Neuronal stem cell (in vitro differentiated cells): Measurements from ENCODE around the gene MATR3.

Source experiments
- DNase-seq: peaks from one replicate; pipeline ENCODE4 v3.0.0-alpha.2; 2013; ENCODE audit warnings: low spot score
- H2AFZ ChIP-seq: one replicate; pipeline ENCODE4 v1.6.1; 2013; ENCODE audit warnings: mild to moderate bottlenecking, low read length, inconsistent platforms
- H2AK5ac ChIP-seq: 2 replicates; pipeline ENCODE4 v1.6.1; 2013; ENCODE audit warnings: low read depth, mild to moderate bottlenecking, inconsistent platforms, low read length, moderate library complexity, mixed read lengths
- H2BK120ac ChIP-seq: 2 replicates; pipeline ENCODE4 v1.6.1; 2013; ENCODE audit warnings: low read depth, mild to moderate bottlenecking, inconsistent platforms, low read length, moderate library complexity, mixed read lengths
- H2BK12ac ChIP-seq: one replicate; pipeline ENCODE4 v1.6.1; 2013; ENCODE audit warnings: low read length, inconsistent platforms
- H2BK15ac ChIP-seq: 2 replicates; pipeline ENCODE4 v1.6.1; 2013; ENCODE audit warnings: mild to moderate bottlenecking, low read length, inconsistent platforms, mixed read lengths
- H2BK5ac ChIP-seq: one replicate; pipeline ENCODE4 v1.6.1; 2013; ENCODE audit warnings: inconsistent platforms, mild to moderate bottlenecking, low read length, moderate library complexity
- H3K14ac ChIP-seq: one replicate; pipeline ENCODE4 v1.6.1; 2013; ENCODE audit warnings: low read length, inconsistent platforms
- H3K18ac ChIP-seq: 2 replicates; pipeline ENCODE4 v1.6.1; 2013; ENCODE audit warnings: low read length, inconsistent platforms
- H3K23ac ChIP-seq: 2 replicates; pipeline ENCODE4 v1.6.1; 2013; ENCODE audit warnings: low read depth, mild to moderate bottlenecking, mixed read lengths, low read length, inconsistent platforms; ENCODE audit not compliant: poor library complexity
- H3K27ac ChIP-seq: replicated peaks from 3 replicates; pipeline ENCODE4 v1.5.1; 2013; ENCODE audit warnings: low read length, inconsistent platforms
- H3K27me3 ChIP-seq, 3 experiments: 2 replicates each; pipeline ENCODE4 v1.6.1; 2013; ENCODE audit warnings: low read length in 3 of 3, mild to moderate bottlenecking in 2 of 3, inconsistent platforms in 1 of 3, low read depth in 1 of 3, mixed read lengths in 1 of 3, moderate library complexity in 1 of 3; ENCODE audit not compliant: control insufficient read depth in 3 of 3, insufficient read depth in 3 of 3
- H3K36me3 ChIP-seq, 2 donors: replicated peaks in 1 of 2; 2 replicates each; pipeline ENCODE4 v1.6.1; 2013; ENCODE audit warnings: low read length in 2 of 2; ENCODE audit not compliant: control insufficient read depth in 2 of 2, insufficient read depth in 2 of 2
- H3K4ac ChIP-seq: 2 replicates; pipeline ENCODE4 v1.6.1; 2013; ENCODE audit warnings: inconsistent platforms, mild to moderate bottlenecking, low read length, moderate library complexity
- H3K4me1 ChIP-seq, 2 donors: 1 replicate in 1 of 2; 2 replicates in 1 of 2; pipeline ENCODE4 v1.6.1; 2013; ENCODE audit warnings: low read length in 2 of 2, low read depth in 1 of 2; ENCODE audit not compliant: control insufficient read depth in 2 of 2, insufficient read depth in 1 of 2
- H3K4me2 ChIP-seq: one replicate; pipeline ENCODE4 v1.6.1; 2013; ENCODE audit warnings: mild to moderate bottlenecking, low read length, inconsistent platforms; ENCODE audit not compliant: insufficient read depth, poor library complexity, severe bottlenecking
- H3K4me3 ChIP-seq, 2 donors: 2 replicates each; pipeline ENCODE4 v1.5.1; 2013; ENCODE audit warnings: low read length in 2 of 2, mild to moderate bottlenecking in 2 of 2, inconsistent platforms in 1 of 2, moderate library complexity in 1 of 2
- H3K79me1 ChIP-seq: one replicate; pipeline ENCODE4 v1.6.1; 2013; ENCODE audit warnings: low read depth, mild to moderate bottlenecking, inconsistent platforms, low read length, moderate library complexity
- H3K9ac ChIP-seq: one replicate; pipeline ENCODE4 v1.6.1; 2013; ENCODE audit warnings: mild to moderate bottlenecking, low read depth, low read length, inconsistent platforms; ENCODE audit not compliant: poor library complexity
- H3K9me3 ChIP-seq, 2 donors: replicated peaks in 1 of 2; 2 replicates each; pipeline versions ENCODE3 to v1.6.1; 2013; ENCODE audit warnings: low read length in 2 of 2, mild to moderate bottlenecking in 2 of 2, inconsistent platforms in 1 of 2, low read depth in 1 of 2, mixed read lengths in 1 of 2, moderate library complexity in 1 of 2; ENCODE audit not compliant: control insufficient read depth in 2 of 2, insufficient read depth in 1 of 2
- H4K8ac ChIP-seq: one replicate; pipeline ENCODE4 v1.6.1; 2013; ENCODE audit warnings: low read depth, mild to moderate bottlenecking, inconsistent platforms, low read length, moderate library complexity
- H4K91ac ChIP-seq: one replicate; pipeline ENCODE4 v1.6.1; 2013; ENCODE audit warnings: low read length, low read depth, mild to moderate bottlenecking, inconsistent platforms; ENCODE audit not compliant: poor library complexity
- WGBS, 2 donors: extraction: QIAGEN DNeasy Blood & Tissue Kit; methylation state at CpG; one replicate each; pipeline ENCODE4 v1.1.7; 2013; ENCODE audit warnings: missing lambda C conversion rate in 2 of 2, mixed read lengths in 1 of 2; ENCODE audit not compliant: insufficient read length in 2 of 2, insufficient replicate concordance in 1 of 2; ENCODE audit errors: extremely low coverage in 2 of 2; 5-methylcytosine and 5-hydroxymethylcytosine counted together

Gene MATR3

GRCh38 chr5:139256820-139257219, 36.7 kb upstream of the MATR3 start:
- H3K79me1 ChIP-seq, result no peaks in the 10 kb centered on the region
- H3K18ac ChIP-seq, result no peak overlapping the region
- H2AK5ac ChIP-seq, result no peak overlapping the region
- H2BK5ac ChIP-seq, result no peak overlapping the region
- H3K27me3 ChIP-seq, result peaks cover 0 to 4% (median 0%) of the 10 kb centered on the region in 3 experiments
- no peak overlapping the region for H3K23ac ChIP-seq
- no peaks in the 10 kb centered on the region for H3K36me3 ChIP-seq
- no peak overlapping the region for H3K9ac ChIP-seq
- no peak for DNase-seq
- no peak overlapping the region for H2AFZ ChIP-seq
- H3K14ac ChIP-seq, result no peak overlapping the region
- no peak overlapping the region for H3K4ac ChIP-seq
- no peak overlapping the region for H2BK120ac ChIP-seq
- H3K27ac ChIP-seq, result no peak overlapping the region
- no CpG with 5 or more reads among the region's 5 CpGs for WGBS, 2 donors
- H2BK15ac ChIP-seq, result no peak overlapping the region
- H3K4me1 ChIP-seq, result no peaks in the 10 kb centered on the region
- H3K4me2 ChIP-seq, result no peak overlapping the region
- H4K91ac ChIP-seq, result no peak overlapping the region
- H2BK12ac ChIP-seq, result no peak overlapping the region
- H3K4me3 ChIP-seq, result no peak overlapping the region
- H4K8ac ChIP-seq, result no peak overlapping the region
- no peaks in the 10 kb centered on the region for H3K9me3 ChIP-seq

DNA sequence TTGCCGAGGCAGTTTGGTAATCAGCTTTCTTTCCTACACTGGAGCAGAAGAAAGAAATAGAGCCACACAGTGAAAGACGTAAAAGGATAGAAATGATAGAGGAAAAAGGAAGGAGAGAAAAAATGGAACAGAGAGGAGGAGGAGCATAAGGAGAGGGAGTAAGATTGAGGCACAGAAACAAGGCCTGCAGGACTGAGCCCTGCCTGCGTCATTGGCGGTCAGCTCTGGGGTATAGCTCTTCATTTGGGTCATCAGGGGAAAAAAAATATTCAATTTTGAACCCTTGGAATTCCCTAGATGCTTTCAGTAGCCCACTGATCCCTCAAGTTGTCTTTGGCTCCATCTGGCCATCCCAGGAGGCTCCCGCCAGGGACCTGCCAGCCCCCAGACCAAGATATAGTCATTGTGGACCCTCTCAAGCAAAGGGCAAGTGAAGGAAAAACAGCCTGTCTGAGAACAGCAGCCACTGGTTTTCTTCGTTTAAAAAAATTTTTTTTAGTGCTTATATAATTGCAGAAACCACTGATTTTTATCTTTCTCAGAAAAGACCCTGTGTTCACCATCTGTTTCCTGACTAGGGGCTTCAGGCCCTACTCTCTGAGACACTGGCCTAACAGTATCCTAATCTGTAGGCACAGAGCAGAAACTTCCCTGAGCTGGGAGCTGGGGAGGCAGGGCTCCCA, 31.3 kb upstream of the MATR3 start:
- Histone ChIP-seq H3K9me3 (no peaks in the 10 kb centered on the region), H2BK5ac (no peak overlapping the region), H2BK12ac (no peak overlapping the region), H3K4ac (no peak overlapping the region), H2AFZ (peak overlapping the region; percentile 64), H4K8ac (no peak overlapping the region), H3K4me3 (no peak overlapping the region), H3K18ac (peak overlapping the region; percentile 21), H3K79me1 (no peaks in the 10 kb centered on the region), H3K4me2 (no peak overlapping the region), H3K23ac (no peak overlapping the region), H3K9ac (no peak overlapping the region), H3K27ac (no peak overlapping the region), H3K27me3 (peaks cover 0 to 4% (median 0%) of the 10 kb centered on the region in 3 experiments), H4K91ac (no peak overlapping the region), H2BK15ac (no peak overlapping the region), H3K36me3 (no peaks in the 10 kb centered on the region), H3K14ac (no peak overlapping the region), H2BK120ac (no peak overlapping the region), H2AK5ac (no peak overlapping the region), H3K4me1 (peaks cover 0 to 2% of the 10 kb centered on the region in 2 donors)
- no peak for DNase-seq
- WGBS, 2 donors, result no CpG with 5 or more reads among the region's 6 CpGs

GRCh38 chr5:139262742-139263445, 30.6 kb upstream of the MATR3 start:
- no peak overlapping the region for H3K4me2 ChIP-seq
- no peak overlapping the region for H3K14ac ChIP-seq
- no peak overlapping the region for H3K4ac ChIP-seq
- no peaks in the 10 kb centered on the region for H3K9me3 ChIP-seq
- no peak overlapping the region for H4K91ac ChIP-seq
- H3K4me1 ChIP-seq, result peaks cover 0 to 2% of the 10 kb centered on the region in 2 donors
- H3K79me1 ChIP-seq, result no peaks in the 10 kb centered on the region
- H3K9ac ChIP-seq, result no peak overlapping the region
- H3K18ac ChIP-seq, result no peak overlapping the region
- peaks cover 0 to 4% (median 0%) of the 10 kb centered on the region in 3 experiments for H3K27me3 ChIP-seq
- no peak overlapping the region for H2BK15ac ChIP-seq
- no CpG with 5 or more reads among the region's 8 CpGs for WGBS, 2 donors
- no peak overlapping the region for H2AK5ac ChIP-seq
- no peak overlapping the region for H3K27ac ChIP-seq
- no peak overlapping the region for H3K4me3 ChIP-seq
- no peak overlapping the region for H3K23ac ChIP-seq
- H2BK12ac ChIP-seq, result no peak overlapping the region
- no peaks in the 10 kb centered on the region for H3K36me3 ChIP-seq
- peak overlapping the region; percentile 82 for H2AFZ ChIP-seq
- DNase-seq, result peak; percentile 67
- no peak overlapping the region for H2BK120ac ChIP-seq
- no peak overlapping the region for H4K8ac ChIP-seq
- no peak overlapping the region for H2BK5ac ChIP-seq

- H2AK5ac ChIP-seq, result no peak overlapping the region
- no peak overlapping the region for H2BK15ac ChIP-seq
- no peak overlapping the region for H3K9ac ChIP-seq
- H2AFZ ChIP-seq, result peak overlapping the region; percentile 82
- H3K27me3 ChIP-seq, result no peaks in the 10 kb centered on the region
- no peak overlapping the region for H2BK12ac ChIP-seq
- no peak overlapping the region for H4K8ac ChIP-seq
- no peaks in the 10 kb centered on the region for H3K36me3 ChIP-seq
- H3K9me3 ChIP-seq, result no peaks in the 10 kb centered on the region
- H3K14ac ChIP-seq, result no peak overlapping the region
- no peak overlapping the region for H3K27ac ChIP-seq
- no peak overlapping the region for H4K91ac ChIP-seq
- no peak overlapping the region for H2BK5ac ChIP-seq
- no CpG with 5 or more reads among the region's 1 CpG for WGBS, 2 donors
- H3K4me1 ChIP-seq, result peaks cover 0 to 3% of the 10 kb centered on the region in 2 donors
- H3K23ac ChIP-seq, result no peak overlapping the region
- no peak overlapping the region for H3K4me2 ChIP-seq
- no peak overlapping the region for H2BK120ac ChIP-seq
- no peak for DNase-seq
- H3K18ac ChIP-seq, result no peak overlapping the region
- no peak overlapping the region for H3K4me3 ChIP-seq
- H3K4ac ChIP-seq, result no peak overlapping the region
- H3K79me1 ChIP-seq, result no peaks in the 10 kb centered on the region
Observed at GRCh38 chr5:139263536-139263935, 30.0 kb upstream of the MATR3 start.
